Erythroblast (primary cell): ENCODE results near the gene RSPH6A.
A peak's percentile ranks its signal among the peaks of the same experiment; 100 is the strongest.

Experiments
- DNase-seq, 2 experiments: peaks; one replicate each; lab custom pipeline; 2025; lab: John Stamatoyannopoulos, UW
- GATA1 ChIP-seq: IDR thresholded peaks from 2 replicates; pipeline ENCODE4 v1.6.1; 2011; ENCODE audit warnings: low read depth, mild to moderate bottlenecking, control low read depth, low read length, moderate library complexity
- POLR2A ChIP-seq: IDR thresholded peaks from 2 replicates; pipeline ENCODE4 v1.6.1; 2011; ENCODE audit warnings: mild to moderate bottlenecking, low read length

The RSPH6A gene

GRCh38 chr19:45814851-45815480 lies at the start of gene RSPH6A:
RSPH6A (minus strand) TSS chr19:45815308; CDS start chr19:45815176, 132 bp downstream.
- no peak for DNase-seq
- no peak for TF ChIP-seq POLR2A
- no peak for TF ChIP-seq GATA1

DNA sequence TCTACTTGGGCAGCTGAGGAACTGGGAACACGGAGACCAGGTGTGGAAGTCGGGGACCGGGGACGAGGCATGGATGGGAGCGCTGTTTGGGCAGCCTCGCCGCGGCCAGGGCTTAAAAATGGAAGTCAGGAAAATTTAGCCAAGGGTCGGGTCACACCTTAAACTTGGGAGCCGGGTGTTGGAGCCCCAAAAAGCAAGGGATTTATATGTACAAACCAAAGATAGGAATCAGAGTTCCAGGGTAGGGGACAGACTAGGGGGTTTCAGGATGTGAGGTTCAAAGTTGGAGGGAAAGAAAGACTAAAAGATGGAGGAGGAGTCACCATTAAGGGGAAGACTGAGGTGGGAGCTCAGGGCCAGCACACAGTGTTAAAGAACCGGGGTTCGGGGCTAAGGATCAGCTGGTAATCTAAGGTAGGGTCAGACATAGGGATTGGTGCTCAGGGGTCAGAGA lies 49.5 kb upstream of the RSPH6A start:
- TF ChIP-seq GATA1 (no peak), POLR2A (no peak)
- DNase-seq: no peak

DNA sequence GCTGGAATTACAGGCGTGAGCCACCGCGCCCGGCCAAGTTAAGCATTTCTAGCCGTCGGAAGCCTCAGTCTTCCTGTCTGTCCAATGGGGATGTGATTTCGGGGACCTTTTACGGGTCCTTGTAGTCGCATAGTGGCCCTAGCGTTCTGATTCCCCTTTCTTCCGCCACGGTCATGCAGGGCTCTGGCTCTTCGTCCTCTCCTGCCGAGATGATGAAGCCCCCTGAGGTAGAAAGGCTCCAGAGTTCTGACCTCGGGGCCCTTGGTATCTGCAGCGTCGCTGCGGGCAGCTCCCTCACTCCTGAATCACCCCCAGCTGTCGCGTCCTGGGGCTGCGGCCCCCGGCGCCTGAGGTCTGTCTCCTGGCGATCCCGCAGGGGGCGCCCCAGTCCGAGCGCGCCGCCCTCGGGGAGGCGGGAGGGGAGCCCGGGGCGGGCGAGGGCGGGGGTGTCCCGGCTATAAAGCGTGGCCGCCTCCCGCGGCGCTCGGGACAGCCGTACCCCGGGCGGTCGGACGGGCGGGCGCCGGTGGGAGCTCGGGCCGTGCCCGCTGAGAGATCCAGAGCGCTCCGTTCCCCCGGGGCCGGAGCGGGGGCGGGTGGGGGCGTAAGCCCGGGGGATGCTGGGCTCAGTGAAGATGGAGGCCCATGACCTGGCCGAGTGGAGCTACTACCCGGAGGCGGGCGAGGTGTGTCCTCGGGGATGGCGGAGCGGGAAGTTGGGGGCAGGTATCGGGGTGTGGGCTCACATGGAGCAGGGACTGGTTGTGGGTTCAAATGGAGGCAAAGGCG lies 48.9 kb upstream of the RSPH6A start, which contains the start of gene FOXA3:
Gene FOXA3, plus strand, starts transcription at position 487 of the 789 bp plus-strand sequence. Its CDS starts 131 bp downstream, at position 618.
- DNase-seq: peak; percentile 70 to 73
- TF ChIP-seq GATA1: no peak
- no peak for TF ChIP-seq POLR2A

GRCh38 chr19:45863335-45863839 lies 48.3 kb upstream of the RSPH6A start:
- no peak for DNase-seq
- TF ChIP-seq GATA1 (no peak), POLR2A (no peak)

- peak; percentile 69 for TF ChIP-seq POLR2A
- no peak for TF ChIP-seq GATA1
- DNase-seq: peak; percentile 99
These were observed 47.6 kb upstream of the RSPH6A start, which contains the start of gene SYMPK for GRCh38 chr19:45862564-45863334. SYMPK (minus strand) TSS chr19:45863147; CDS start chr19:45854495, 8,652 bp downstream.

GRCh38 chr19:45862271-45862563 lies 47.1 kb upstream of the RSPH6A start:
- DNase-seq: no peak
- TF ChIP-seq POLR2A: no peak
- no peak for TF ChIP-seq GATA1

- TF ChIP-seq POLR2A: no peak
- TF ChIP-seq GATA1: no peak
- no peak for DNase-seq
These were observed 45.5 kb upstream of the RSPH6A start for GRCh38 chr19:45860359-45861259.

GRCh38 chr19:45854167-45854778 lies 39.2 kb upstream of the RSPH6A start:
- DNase-seq: no peak
- TF ChIP-seq POLR2A: no peak
- no peak for TF ChIP-seq GATA1

- no peak for TF ChIP-seq POLR2A
- no peak for TF ChIP-seq GATA1
- DNase-seq: no peak
These were observed 37.9 kb upstream of the RSPH6A start for GRCh38 chr19:45852983-45853382.

- TF ChIP-seq GATA1: no peak
- DNase-seq: no peak
These were observed 37.1 kb upstream of the RSPH6A start for GRCh38 chr19:45852145-45852750.

- no peak for TF ChIP-seq GATA1
- TF ChIP-seq POLR2A: no peak
- DNase-seq: no peak
These were observed 33.8 kb upstream of the RSPH6A start for GRCh38 chr19:45848922-45849321.

- DNase-seq: no peak
- TF ChIP-seq GATA1 (no peak), POLR2A (no peak)
These were observed 32.6 kb upstream of the RSPH6A start for GRCh38 chr19:45847663-45848062.
